Neural cell (in vitro differentiated cells): Measurements from ENCODE around the gene FBLN2.

ENCODE experiments used
- EZH2 ChIP-seq: fragments of 200-600, 300-800 bp; shearing (Covaris generic), sonication (generic); IDR thresholded peaks from 2 replicates; pipeline ENCODE4 v1.6.1; 2014; ENCODE audit warnings: antibody characterized with exemption, low read length, borderline replicate concordance, mild to moderate bottlenecking; ENCODE audit not compliant: insufficient read depth, poor library complexity, severe bottlenecking
- POLR2AphosphoS5 ChIP-seq: IDR thresholded peaks from 2 replicates; pipeline ENCODE4 v1.6.1; 2012
- SMC3 ChIP-seq: fragments of 450-650 bp; conservative IDR thresholded peaks from 2 replicates; pipeline ENCODE4 v1.6.1; 2014; ENCODE audit warnings: antibody characterized with exemption, mild to moderate bottlenecking, moderate library complexity; ENCODE audit not compliant: poor library complexity
- TAF1 ChIP-seq: IDR thresholded peaks from 2 replicates; pipeline ENCODE4 v1.6.1; 2012; ENCODE audit warnings: low read depth
- TF ChIP-seq, protein P1 (sequence below): fragments of 450-650 bp; IDR thresholded peaks from 2 replicates; pipeline ENCODE4 v1.5.1; 2014; ENCODE audit warnings: antibody characterized with exemption, mild to moderate bottlenecking, moderate library complexity; ENCODE audit not compliant: poor library complexity, severe bottlenecking
- TF ChIP-seq, protein P2 (sequence below): IDR thresholded peaks from 2 replicates; pipeline ENCODE4 v1.6.1; 2012; ENCODE audit warnings: borderline replicate concordance

GRCh38 chr3:13686367-13687160 is 137.6 kb downstream of the FBLN2 start:
- TF ChIP-seq TAF1 (no peak), POLR2AphosphoS5 (no peak), EZH2 (no peak), SMC3 (no peak)
- TF ChIP-seq, protein P1, sequence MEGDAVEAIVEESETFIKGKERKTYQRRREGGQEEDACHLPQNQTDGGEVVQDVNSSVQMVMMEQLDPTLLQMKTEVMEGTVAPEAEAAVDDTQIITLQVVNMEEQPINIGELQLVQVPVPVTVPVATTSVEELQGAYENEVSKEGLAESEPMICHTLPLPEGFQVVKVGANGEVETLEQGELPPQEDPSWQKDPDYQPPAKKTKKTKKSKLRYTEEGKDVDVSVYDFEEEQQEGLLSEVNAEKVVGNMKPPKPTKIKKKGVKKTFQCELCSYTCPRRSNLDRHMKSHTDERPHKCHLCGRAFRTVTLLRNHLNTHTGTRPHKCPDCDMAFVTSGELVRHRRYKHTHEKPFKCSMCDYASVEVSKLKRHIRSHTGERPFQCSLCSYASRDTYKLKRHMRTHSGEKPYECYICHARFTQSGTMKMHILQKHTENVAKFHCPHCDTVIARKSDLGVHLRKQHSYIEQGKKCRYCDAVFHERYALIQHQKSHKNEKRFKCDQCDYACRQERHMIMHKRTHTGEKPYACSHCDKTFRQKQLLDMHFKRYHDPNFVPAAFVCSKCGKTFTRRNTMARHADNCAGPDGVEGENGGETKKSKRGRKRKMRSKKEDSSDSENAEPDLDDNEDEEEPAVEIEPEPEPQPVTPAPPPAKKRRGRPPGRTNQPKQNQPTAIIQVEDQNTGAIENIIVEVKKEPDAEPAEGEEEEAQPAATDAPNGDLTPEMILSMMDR, result no peak
- TF ChIP-seq, protein P2, sequence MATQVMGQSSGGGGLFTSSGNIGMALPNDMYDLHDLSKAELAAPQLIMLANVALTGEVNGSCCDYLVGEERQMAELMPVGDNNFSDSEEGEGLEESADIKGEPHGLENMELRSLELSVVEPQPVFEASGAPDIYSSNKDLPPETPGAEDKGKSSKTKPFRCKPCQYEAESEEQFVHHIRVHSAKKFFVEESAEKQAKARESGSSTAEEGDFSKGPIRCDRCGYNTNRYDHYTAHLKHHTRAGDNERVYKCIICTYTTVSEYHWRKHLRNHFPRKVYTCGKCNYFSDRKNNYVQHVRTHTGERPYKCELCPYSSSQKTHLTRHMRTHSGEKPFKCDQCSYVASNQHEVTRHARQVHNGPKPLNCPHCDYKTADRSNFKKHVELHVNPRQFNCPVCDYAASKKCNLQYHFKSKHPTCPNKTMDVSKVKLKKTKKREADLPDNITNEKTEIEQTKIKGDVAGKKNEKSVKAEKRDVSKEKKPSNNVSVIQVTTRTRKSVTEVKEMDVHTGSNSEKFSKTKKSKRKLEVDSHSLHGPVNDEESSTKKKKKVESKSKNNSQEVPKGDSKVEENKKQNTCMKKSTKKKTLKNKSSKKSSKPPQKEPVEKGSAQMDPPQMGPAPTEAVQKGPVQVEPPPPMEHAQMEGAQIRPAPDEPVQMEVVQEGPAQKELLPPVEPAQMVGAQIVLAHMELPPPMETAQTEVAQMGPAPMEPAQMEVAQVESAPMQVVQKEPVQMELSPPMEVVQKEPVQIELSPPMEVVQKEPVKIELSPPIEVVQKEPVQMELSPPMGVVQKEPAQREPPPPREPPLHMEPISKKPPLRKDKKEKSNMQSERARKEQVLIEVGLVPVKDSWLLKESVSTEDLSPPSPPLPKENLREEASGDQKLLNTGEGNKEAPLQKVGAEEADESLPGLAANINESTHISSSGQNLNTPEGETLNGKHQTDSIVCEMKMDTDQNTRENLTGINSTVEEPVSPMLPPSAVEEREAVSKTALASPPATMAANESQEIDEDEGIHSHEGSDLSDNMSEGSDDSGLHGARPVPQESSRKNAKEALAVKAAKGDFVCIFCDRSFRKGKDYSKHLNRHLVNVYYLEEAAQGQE, result no peak
